ENCODE results near the gene REEP1. TPM values are rescaled to one million over a fixed set of nuclear protein-coding genes. Genes with fewer than 3 reads are reported as not detected.
A peak's percentile ranks its signal among the peaks of the same experiment; 100 is the strongest.

Gene REEP1
- total and polyA plus RNA-seq, 2 of the 13 experiments (the other 11 are each of a cell fraction or from before 2014, with no cell fraction given): 0.27 TPM; not detected in 1

GRCh38 chr2:86221066-86221684 is 116.3 kb downstream of the REEP1 start (continued):
- TF ChIP-seq, protein P1, sequence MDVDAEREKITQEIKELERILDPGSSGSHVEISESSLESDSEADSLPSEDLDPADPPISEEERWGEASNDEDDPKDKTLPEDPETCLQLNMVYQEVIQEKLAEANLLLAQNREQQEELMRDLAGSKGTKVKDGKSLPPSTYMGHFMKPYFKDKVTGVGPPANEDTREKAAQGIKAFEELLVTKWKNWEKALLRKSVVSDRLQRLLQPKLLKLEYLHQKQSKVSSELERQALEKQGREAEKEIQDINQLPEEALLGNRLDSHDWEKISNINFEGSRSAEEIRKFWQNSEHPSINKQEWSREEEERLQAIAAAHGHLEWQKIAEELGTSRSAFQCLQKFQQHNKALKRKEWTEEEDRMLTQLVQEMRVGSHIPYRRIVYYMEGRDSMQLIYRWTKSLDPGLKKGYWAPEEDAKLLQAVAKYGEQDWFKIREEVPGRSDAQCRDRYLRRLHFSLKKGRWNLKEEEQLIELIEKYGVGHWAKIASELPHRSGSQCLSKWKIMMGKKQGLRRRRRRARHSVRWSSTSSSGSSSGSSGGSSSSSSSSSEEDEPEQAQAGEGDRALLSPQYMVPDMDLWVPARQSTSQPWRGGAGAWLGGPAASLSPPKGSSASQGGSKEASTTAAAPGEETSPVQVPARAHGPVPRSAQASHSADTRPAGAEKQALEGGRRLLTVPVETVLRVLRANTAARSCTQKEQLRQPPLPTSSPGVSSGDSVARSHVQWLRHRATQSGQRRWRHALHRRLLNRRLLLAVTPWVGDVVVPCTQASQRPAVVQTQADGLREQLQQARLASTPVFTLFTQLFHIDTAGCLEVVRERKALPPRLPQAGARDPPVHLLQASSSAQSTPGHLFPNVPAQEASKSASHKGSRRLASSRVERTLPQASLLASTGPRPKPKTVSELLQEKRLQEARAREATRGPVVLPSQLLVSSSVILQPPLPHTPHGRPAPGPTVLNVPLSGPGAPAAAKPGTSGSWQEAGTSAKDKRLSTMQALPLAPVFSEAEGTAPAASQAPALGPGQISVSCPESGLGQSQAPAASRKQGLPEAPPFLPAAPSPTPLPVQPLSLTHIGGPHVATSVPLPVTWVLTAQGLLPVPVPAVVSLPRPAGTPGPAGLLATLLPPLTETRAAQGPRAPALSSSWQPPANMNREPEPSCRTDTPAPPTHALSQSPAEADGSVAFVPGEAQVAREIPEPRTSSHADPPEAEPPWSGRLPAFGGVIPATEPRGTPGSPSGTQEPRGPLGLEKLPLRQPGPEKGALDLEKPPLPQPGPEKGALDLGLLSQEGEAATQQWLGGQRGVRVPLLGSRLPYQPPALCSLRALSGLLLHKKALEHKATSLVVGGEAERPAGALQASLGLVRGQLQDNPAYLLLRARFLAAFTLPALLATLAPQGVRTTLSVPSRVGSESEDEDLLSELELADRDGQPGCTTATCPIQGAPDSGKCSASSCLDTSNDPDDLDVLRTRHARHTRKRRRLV (CRISPR knock-in tag; IDR thresholded peaks at IDR 0.05): no peak
- TF ChIP-seq SMAD1 (CRISPR knock-in tag; IDR thresholded peaks at IDR 0.05; ENCODE audit: borderline replicate concordance, low read depth) (no peak), ZNF256 (CRISPR knock-in tag; conservative IDR thresholded peaks at IDR 0.05) (no peak), ZNF335 (CRISPR knock-in tag; IDR thresholded peaks at IDR 0.05) (no peak), ZMYM4 (CRISPR knock-in tag; IDR thresholded peaks at IDR 0.05) (no peak), SALL1 (CRISPR knock-in tag; IDR thresholded peaks at IDR 0.05) (0 out of 2 replicates have a peak, but pooled peaks have one; percentile 10), HNF1B (CRISPR knock-in tag; IDR thresholded peaks at IDR 0.05) (no peak), TRAFD1 (CRISPR knock-in tag; IDR thresholded peaks at IDR 0.05; ENCODE audit: borderline replicate concordance) (no peak), NFYC (CRISPR knock-in tag; IDR thresholded peaks at IDR 0.05) (no peak), ZNF572 (CRISPR knock-in tag; IDR thresholded peaks at IDR 0.05) (no peak)
- TF ChIP-seq, protein P2, sequence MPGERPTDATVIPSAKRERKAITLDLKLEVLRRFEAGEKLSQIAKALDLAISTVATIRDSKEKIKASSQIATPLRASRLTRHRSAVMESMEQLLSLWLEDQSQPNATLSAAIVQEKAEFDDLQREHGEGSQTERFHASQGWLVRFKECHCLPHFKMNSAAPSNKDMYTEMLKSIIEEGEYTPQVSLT (CRISPR knock-in tag; IDR thresholded peaks at IDR 0.05; ENCODE audit: borderline replicate concordance, low read depth): no peak
- TF ChIP-seq, protein P3, sequence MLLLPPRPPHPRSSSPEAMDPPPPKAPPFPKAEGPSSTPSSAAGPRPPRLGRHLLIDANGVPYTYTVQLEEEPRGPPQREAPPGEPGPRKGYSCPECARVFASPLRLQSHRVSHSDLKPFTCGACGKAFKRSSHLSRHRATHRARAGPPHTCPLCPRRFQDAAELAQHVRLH (CRISPR knock-in tag; IDR thresholded peaks at IDR 0.05; ENCODE audit: borderline replicate concordance, low read depth): no peak
- TF ChIP-seq, protein P4, sequence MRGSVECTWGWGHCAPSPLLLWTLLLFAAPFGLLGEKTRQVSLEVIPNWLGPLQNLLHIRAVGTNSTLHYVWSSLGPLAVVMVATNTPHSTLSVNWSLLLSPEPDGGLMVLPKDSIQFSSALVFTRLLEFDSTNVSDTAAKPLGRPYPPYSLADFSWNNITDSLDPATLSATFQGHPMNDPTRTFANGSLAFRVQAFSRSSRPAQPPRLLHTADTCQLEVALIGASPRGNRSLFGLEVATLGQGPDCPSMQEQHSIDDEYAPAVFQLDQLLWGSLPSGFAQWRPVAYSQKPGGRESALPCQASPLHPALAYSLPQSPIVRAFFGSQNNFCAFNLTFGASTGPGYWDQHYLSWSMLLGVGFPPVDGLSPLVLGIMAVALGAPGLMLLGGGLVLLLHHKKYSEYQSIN (CRISPR knock-in tag; IDR thresholded peaks at IDR 0.05; ENCODE audit: borderline replicate concordance): no peak
- TF ChIP-seq, protein P5, sequence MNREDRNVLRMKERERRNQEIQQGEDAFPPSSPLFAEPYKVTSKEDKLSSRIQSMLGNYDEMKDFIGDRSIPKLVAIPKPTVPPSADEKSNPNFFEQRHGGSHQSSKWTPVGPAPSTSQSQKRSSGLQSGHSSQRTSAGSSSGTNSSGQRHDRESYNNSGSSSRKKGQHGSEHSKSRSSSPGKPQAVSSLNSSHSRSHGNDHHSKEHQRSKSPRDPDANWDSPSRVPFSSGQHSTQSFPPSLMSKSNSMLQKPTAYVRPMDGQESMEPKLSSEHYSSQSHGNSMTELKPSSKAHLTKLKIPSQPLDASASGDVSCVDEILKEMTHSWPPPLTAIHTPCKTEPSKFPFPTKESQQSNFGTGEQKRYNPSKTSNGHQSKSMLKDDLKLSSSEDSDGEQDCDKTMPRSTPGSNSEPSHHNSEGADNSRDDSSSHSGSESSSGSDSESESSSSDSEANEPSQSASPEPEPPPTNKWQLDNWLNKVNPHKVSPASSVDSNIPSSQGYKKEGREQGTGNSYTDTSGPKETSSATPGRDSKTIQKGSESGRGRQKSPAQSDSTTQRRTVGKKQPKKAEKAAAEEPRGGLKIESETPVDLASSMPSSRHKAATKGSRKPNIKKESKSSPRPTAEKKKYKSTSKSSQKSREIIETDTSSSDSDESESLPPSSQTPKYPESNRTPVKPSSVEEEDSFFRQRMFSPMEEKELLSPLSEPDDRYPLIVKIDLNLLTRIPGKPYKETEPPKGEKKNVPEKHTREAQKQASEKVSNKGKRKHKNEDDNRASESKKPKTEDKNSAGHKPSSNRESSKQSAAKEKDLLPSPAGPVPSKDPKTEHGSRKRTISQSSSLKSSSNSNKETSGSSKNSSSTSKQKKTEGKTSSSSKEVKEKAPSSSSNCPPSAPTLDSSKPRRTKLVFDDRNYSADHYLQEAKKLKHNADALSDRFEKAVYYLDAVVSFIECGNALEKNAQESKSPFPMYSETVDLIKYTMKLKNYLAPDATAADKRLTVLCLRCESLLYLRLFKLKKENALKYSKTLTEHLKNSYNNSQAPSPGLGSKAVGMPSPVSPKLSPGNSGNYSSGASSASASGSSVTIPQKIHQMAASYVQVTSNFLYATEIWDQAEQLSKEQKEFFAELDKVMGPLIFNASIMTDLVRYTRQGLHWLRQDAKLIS (CRISPR knock-in tag; IDR thresholded peaks at IDR 0.05): no peak
